ENCODE data around the gene NRDE2.

The NRDE2 gene

DNA sequence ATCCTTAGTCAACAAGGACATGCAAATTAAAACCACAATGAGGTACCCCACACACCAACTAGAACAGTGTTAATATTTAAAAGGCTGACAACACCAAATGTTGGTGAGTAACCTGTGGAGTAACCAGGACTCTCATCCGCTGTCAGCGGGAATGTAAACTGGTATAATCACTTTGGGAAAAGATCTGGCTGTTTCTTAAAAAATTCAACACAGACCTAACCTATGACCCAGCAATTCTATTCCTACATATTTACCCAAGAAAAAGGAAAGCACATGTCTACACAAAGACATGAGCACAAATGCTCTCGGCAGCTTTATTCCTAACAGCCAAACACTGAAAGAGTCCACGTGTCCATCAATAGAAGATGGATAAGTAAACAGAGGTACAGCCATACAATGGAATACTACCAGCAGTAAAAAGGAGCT is 26.6 kb downstream of the NRDE2 start:
- H3K4me1 ChIP-seq (ENCODE audit: insufficient read depth, poor library complexity, severe bottlenecking), result no peaks in the 10 kb centered on the region
- H3K27ac ChIP-seq (ENCODE audit: poor library complexity, severe bottlenecking), result no peak overlapping the region
- DNase-seq (ENCODE audit: low spot score) (no peak), ATAC-seq (ENCODE audit: low read depth) (no peak)
- H3K36me3 ChIP-seq (ENCODE audit: low read depth), result peaks cover 40% of the 10 kb centered on the region
- H3K4me3 ChIP-seq (ENCODE audit: severe bottlenecking), result no peak overlapping the region
- no peaks in the 10 kb centered on the region for H3K27me3 ChIP-seq (ENCODE audit: insufficient read depth, poor library complexity, severe bottlenecking)
- TF ChIP-seq, protein P1, sequence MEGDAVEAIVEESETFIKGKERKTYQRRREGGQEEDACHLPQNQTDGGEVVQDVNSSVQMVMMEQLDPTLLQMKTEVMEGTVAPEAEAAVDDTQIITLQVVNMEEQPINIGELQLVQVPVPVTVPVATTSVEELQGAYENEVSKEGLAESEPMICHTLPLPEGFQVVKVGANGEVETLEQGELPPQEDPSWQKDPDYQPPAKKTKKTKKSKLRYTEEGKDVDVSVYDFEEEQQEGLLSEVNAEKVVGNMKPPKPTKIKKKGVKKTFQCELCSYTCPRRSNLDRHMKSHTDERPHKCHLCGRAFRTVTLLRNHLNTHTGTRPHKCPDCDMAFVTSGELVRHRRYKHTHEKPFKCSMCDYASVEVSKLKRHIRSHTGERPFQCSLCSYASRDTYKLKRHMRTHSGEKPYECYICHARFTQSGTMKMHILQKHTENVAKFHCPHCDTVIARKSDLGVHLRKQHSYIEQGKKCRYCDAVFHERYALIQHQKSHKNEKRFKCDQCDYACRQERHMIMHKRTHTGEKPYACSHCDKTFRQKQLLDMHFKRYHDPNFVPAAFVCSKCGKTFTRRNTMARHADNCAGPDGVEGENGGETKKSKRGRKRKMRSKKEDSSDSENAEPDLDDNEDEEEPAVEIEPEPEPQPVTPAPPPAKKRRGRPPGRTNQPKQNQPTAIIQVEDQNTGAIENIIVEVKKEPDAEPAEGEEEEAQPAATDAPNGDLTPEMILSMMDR (IDR thresholded peaks at IDR 0.05; ENCODE audit: poor library complexity, severe bottlenecking), result no peak
- no peaks in the 10 kb centered on the region for H3K9me3 ChIP-seq (ENCODE audit: severe bottlenecking)

DNA sequence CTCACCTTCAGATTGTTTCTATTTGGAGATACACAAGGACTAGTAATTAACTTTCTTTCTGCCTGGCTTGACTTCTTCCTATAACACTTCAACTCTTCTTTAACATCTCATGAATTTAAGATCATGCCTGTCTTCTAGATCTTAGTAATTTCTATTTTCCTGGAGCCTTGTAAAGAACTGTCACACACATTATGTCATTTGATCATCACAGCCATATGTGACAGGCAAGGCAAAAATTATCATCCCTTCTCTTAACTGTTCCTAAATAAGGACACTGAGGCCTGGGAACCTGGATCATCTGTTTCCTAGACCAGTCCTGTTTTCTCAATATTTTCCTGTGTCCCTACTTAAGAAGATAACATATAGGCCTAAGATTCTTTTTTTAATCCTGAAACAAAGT is 27.2 kb downstream of the NRDE2 start:
- DNase-seq (ENCODE audit: low spot score) (no peak), ATAC-seq (ENCODE audit: low read depth) (no peak)
- TF ChIP-seq, protein P1 (IDR thresholded peaks at IDR 0.05; ENCODE audit: poor library complexity, severe bottlenecking), result no peak
- H3K36me3 ChIP-seq (ENCODE audit: low read depth), result peaks cover 43% of the 10 kb centered on the region
- H3K4me1 ChIP-seq (ENCODE audit: insufficient read depth, poor library complexity, severe bottlenecking), result no peaks in the 10 kb centered on the region
- no peaks in the 10 kb centered on the region for H3K27me3 ChIP-seq (ENCODE audit: insufficient read depth, poor library complexity, severe bottlenecking)
- H3K9me3 ChIP-seq (ENCODE audit: severe bottlenecking), result no peaks in the 10 kb centered on the region
- no peak overlapping the region for H3K4me3 ChIP-seq (ENCODE audit: severe bottlenecking)
- no peak overlapping the region for H3K27ac ChIP-seq (ENCODE audit: poor library complexity, severe bottlenecking)

DNA sequence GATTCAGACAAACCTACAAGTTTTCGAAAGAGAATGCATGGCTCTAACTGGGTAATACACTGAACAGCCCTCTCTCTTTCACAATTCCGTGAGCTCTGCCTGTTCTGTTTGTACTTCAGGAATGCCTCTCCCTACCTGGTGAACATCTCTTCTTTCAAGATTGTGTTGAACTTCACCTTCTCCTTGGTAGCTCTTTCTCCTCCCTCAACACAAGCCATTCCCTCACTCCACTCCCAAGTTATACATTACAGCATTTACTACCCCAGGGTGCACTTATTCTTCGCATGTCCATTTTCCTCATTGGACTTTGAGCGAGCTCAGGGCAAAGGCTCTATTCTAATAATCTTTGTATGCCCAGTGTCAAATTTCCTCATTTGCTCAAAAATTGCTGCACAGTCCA is 28.3 kb downstream of the NRDE2 start:
- Histone ChIP-seq H3K27ac (ENCODE audit: poor library complexity, severe bottlenecking) (no peak overlapping the region), H3K4me3 (ENCODE audit: severe bottlenecking) (no peak overlapping the region), H3K9me3 (ENCODE audit: severe bottlenecking) (no peaks in the 10 kb centered on the region), H3K4me1 (ENCODE audit: insufficient read depth, poor library complexity, severe bottlenecking) (no peaks in the 10 kb centered on the region), H3K27me3 (ENCODE audit: insufficient read depth, poor library complexity, severe bottlenecking) (no peaks in the 10 kb centered on the region), H3K36me3 (ENCODE audit: low read depth) (peaks cover 40% of the 10 kb centered on the region)
- DNase-seq (ENCODE audit: low spot score) (no peak), ATAC-seq (ENCODE audit: low read depth) (no peak)
- TF ChIP-seq, protein P1 (IDR thresholded peaks at IDR 0.05; ENCODE audit: poor library complexity, severe bottlenecking), result no peak

DNA sequence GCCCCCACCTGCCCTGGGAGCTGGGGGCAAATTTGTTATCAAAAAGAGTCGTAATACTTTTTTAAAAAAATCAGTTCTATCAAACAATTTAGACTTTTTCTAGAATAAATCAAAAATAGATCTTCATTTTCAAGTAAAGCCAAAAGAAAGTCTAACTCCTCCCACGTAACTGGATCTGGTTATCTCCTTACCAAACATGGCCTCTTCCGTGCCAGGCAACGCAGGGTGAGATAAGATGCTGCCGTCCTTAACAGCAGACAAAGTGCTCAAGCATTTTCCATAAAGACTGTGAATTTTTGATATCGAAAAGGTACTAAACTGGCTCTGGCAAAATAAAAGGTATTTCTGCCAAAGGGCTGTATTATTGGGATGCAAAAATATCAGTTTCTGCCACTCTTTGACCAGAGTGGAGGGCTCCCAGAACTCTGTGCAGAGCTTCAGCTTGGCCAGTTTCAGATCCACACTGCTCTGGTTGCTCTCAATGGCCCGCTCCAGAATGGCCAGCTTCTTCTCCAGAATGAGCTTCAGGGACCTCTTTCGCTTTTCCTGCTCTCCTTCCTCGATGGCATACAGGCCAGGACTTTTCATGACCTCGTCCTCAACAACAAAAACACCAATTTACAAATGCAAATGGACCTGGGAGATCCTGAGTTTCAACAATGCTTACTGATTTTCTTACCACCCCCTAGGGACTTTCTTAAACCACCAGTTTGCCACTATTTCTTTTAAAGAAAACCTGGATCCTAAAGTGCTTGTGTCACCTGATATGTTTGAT is 29.0 kb downstream of the NRDE2 start:
- TF ChIP-seq, protein P1 (IDR thresholded peaks at IDR 0.05; ENCODE audit: poor library complexity, severe bottlenecking), result no peak
- H3K27ac ChIP-seq (ENCODE audit: poor library complexity, severe bottlenecking), result no peak overlapping the region
- H3K27me3 ChIP-seq (ENCODE audit: insufficient read depth, poor library complexity, severe bottlenecking), result no peaks in the 10 kb centered on the region
- no peaks in the 10 kb centered on the region for H3K9me3 ChIP-seq (ENCODE audit: severe bottlenecking)
- ATAC-seq (ENCODE audit: low read depth) (no peak), DNase-seq (ENCODE audit: low spot score) (no peak)
- no peak overlapping the region for H3K4me3 ChIP-seq (ENCODE audit: severe bottlenecking)
- H3K36me3 ChIP-seq (ENCODE audit: low read depth), result peaks cover 41% of the 10 kb centered on the region
- H3K4me1 ChIP-seq (ENCODE audit: insufficient read depth, poor library complexity, severe bottlenecking), result no peaks in the 10 kb centered on the region

DNA sequence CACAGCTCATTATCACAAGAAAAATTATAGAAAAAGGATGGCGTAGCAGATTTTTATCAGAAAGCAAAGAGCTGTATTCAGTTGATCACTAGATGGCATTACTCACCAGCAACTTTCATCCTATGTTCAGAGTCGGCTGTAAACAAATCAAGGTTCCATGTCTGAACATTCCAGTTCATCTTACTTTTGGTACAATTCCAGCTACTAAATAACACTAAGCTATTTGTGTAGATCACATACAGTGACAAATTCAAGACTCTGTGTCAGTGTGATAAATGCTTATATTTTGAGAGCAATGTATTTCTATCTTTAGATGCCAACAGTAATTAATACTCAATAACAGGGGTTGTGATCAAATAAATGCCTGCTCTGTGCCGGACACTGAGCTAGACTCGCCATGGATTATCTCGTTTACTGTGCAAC is 30.1 kb downstream of the NRDE2 start:
- ATAC-seq (ENCODE audit: low read depth) (peak; percentile 71), DNase-seq (ENCODE audit: low spot score) (no peak)
- Histone ChIP-seq H3K9me3 (ENCODE audit: severe bottlenecking) (no peaks in the 10 kb centered on the region), H3K27me3 (ENCODE audit: insufficient read depth, poor library complexity, severe bottlenecking) (no peaks in the 10 kb centered on the region), H3K4me3 (ENCODE audit: severe bottlenecking) (no peak overlapping the region), H3K36me3 (ENCODE audit: low read depth) (peaks cover 43% of the 10 kb centered on the region), H3K4me1 (ENCODE audit: insufficient read depth, poor library complexity, severe bottlenecking) (no peaks in the 10 kb centered on the region), H3K27ac (ENCODE audit: poor library complexity, severe bottlenecking) (no peak overlapping the region)
- TF ChIP-seq, protein P1 (IDR thresholded peaks at IDR 0.05; ENCODE audit: poor library complexity, severe bottlenecking), result peak; percentile 79
